B cell (primary cell): ENCODE results near the gene CD151. TPM values are rescaled to one million over a fixed set of nuclear protein-coding genes. Genes with fewer than 3 reads are reported as not detected.

ENCODE experiments used
- ATAC-seq: fragments of 200-7000 bp; cut with Tn5 transposase; one replicate; pipeline ENCODE4 v1.10.0; 2021; ENCODE audit warnings: low read depth, mild to moderate bottlenecking, moderate number of reproducible peaks, moderate library complexity
- CTCF ChIA-PET: fragments of 350-600 bp; sonication (Branson Sonifier 250); formaldehyde crosslinking; loops from one replicate; lab custom pipeline; 2021; ENCODE audit warnings: antibody characterized with exemption, inconsistent platforms; lab: Charles Lee
- POLR2A ChIA-PET: fragments of 350-600 bp; sonication (Branson Sonifier 250); formaldehyde crosslinking; loops from one replicate; lab custom pipeline; 2021; ENCODE audit warnings: antibody characterized with exemption; lab: Charles Lee
- DNase-seq: peaks from one replicate; pipeline ENCODE4 v3.0.0; 2013
- H2AFZ ChIP-seq: 2 replicates; pipeline ENCODE4 v1.6.1; 2012; ENCODE audit warnings: mild to moderate bottlenecking, low read depth, low read length; ENCODE audit not compliant: insufficient read depth, poor library complexity, severe bottlenecking
- H3K27ac ChIP-seq, 2 donors: 1 replicate in 1 of 2; 2 replicates in 1 of 2; pipeline ENCODE4 v1.5.1; 2012 to 2013; ENCODE audit warnings: low read length in 2 of 2, mild to moderate bottlenecking in 2 of 2, moderate library complexity in 1 of 2
- H3K27me3 ChIP-seq, 4 experiments: fragments of 200-600 bp in 1 of 4; sonication (generic) in 1 of 4; replicated peaks in 1 of 4; 1 replicate in 2 of 4; 2 replicates in 2 of 4; pipeline versions ENCODE4 v1.6.1 to v1.7.0; 2013 to 2016; ENCODE audit warnings: low read length in 3 of 4, mild to moderate bottlenecking in 2 of 4, mixed read lengths in 1 of 4, moderate library complexity in 1 of 4; ENCODE audit not compliant: insufficient read depth in 4 of 4, control insufficient read depth in 3 of 4; ENCODE audit errors: control extremely low read depth in 1 of 4
- H3K36me3 ChIP-seq, 2 experiments: replicated peaks in 1 of 2; 1 replicate in 1 of 2; 2 replicates in 1 of 2; pipeline versions ENCODE4 v1.6.1 to v1.7.1; 2013; ENCODE audit warnings: low read length in 1 of 2; ENCODE audit not compliant: insufficient read depth in 2 of 2, control insufficient read depth in 1 of 2; ENCODE audit errors: control extremely low read depth in 1 of 2, extremely low read depth in 1 of 2
- H3K4me1 ChIP-seq, 2 donors: fragments of 200-600 bp in 1 of 2; sonication (generic) in 1 of 2; 1 replicate in 1 of 2; 2 replicates in 1 of 2; pipeline versions ENCODE4 v1.5.1 to v1.6.1; 2013 to 2017; ENCODE audit warnings: low read length in 2 of 2; ENCODE audit not compliant: control insufficient read depth in 2 of 2, insufficient read depth in 2 of 2
- H3K4me2 ChIP-seq: replicated peaks from 2 replicates; pipeline ENCODE3; 2012; ENCODE audit warnings: mild to moderate bottlenecking, low read depth, low read length; ENCODE audit not compliant: poor library complexity, severe bottlenecking
- H3K4me3 ChIP-seq, 5 experiments: fragments of 200-600 bp in 1 of 5; sonication (generic) in 1 of 5; 1 replicate in 3 of 5; 2 replicates in 2 of 5; pipeline versions ENCODE4 v1.5.1 to v1.7.0; 2011 to 2016; ENCODE audit warnings: low read length in 4 of 5, mild to moderate bottlenecking in 4 of 5, low read depth in 2 of 5, control low read depth in 1 of 5, moderate library complexity in 1 of 5; ENCODE audit not compliant: insufficient read depth in 1 of 5; ENCODE audit errors: control extremely low read depth in 1 of 5, extremely low read depth in 1 of 5
- H3K79me2 ChIP-seq: fragments of 200-600 bp; sonication (generic); one replicate; pipeline ENCODE4 v1.6.0; 2016; ENCODE audit warnings: low read length; ENCODE audit not compliant: control insufficient read depth, insufficient read depth
- H3K9ac ChIP-seq: fragments of 200-600 bp; sonication (generic); 2 replicates; pipeline ENCODE4 v1.6.1; 2017; ENCODE audit warnings: mild to moderate bottlenecking, low read length, moderate library complexity
- H3K9me3 ChIP-seq, 3 donors: one replicate each; pipeline versions ENCODE4 v1.6.1 to v1.7.1; 2013; ENCODE audit warnings: low read length in 2 of 3; ENCODE audit not compliant: control insufficient read depth in 2 of 3, insufficient read depth in 1 of 3; ENCODE audit errors: control extremely low read depth in 1 of 3
- H4K20me1 ChIP-seq: 2 replicates; pipeline ENCODE4 v1.6.0; 2012; ENCODE audit warnings: mild to moderate bottlenecking, low read length; ENCODE audit not compliant: insufficient read depth, control insufficient read depth, poor library complexity, severe bottlenecking
- H3K27ac Mint-ChIP-seq: one replicate; pipeline ENCODE4 v1.8.0; 2021; ENCODE audit warnings: mixed read lengths
- H3K27me3 Mint-ChIP-seq: one replicate; pipeline ENCODE4 v1.8.0; 2021; ENCODE audit warnings: mixed read lengths
- H3K4me1 Mint-ChIP-seq: one replicate; pipeline ENCODE4 v1.8.0; 2021; ENCODE audit warnings: mixed read lengths
- H3K4me3 Mint-ChIP-seq: one replicate; pipeline ENCODE4 v1.8.0; 2021; ENCODE audit warnings: mixed read lengths
- H3K9me3 Mint-ChIP-seq: one replicate; pipeline ENCODE4 v1.8.0; 2022; ENCODE audit warnings: mixed read lengths; ENCODE audit not compliant: insufficient read depth
- EZH2 ChIP-seq: IDR thresholded peaks from 2 replicates; pipeline ENCODE4 v1.6.1; 2012; ENCODE audit warnings: borderline replicate concordance, low read depth, mild to moderate bottlenecking, moderate library complexity, low read length; ENCODE audit not compliant: insufficient read depth, poor library complexity, severe bottlenecking
- WGBS: methylation state at CpG from one replicate; pipeline ENCODE4 v1.1.5; 2013; ENCODE audit warnings: missing lambda C conversion rate; ENCODE audit not compliant: insufficient coverage; 5-methylcytosine and 5-hydroxymethylcytosine counted together
- intact Hi-C: fragments of 100-400 bp; cut with micrococcal nuclease; formaldehyde crosslinking; loops from one replicate; pipeline ENCODE4 v1.10.0; 2022
- polyA plus RNA-seq: library from polyadenylated mRNA; depleted of rRNA; stranded (reverse); fragments of >200 nt; gene quantifications from 2 replicates; pipeline ENCODE4 v1.2.3, GENCODE V29; 2012
- total RNA-seq, 2 donors: library from RNA; stranded (reverse); fragments of 120-200 nt in 1 of 2; gene quantifications; 1 replicate in 1 of 2; 2 replicates in 1 of 2; pipeline versions ENCODE4 v1.2.3 to v1.2.4, GENCODE V29; 2013 to 2022
- TF ChIP-seq, protein P1 (sequence below): fragments of 200-600 bp; IDR thresholded peaks from one replicate; pipeline ENCODE4 v1.8.0; 2022; ENCODE audit warnings: antibody characterized with exemption, mild to moderate bottlenecking

CD151 gene
- total and polyA plus RNA-seq, 2 donors (not counting 1 experiment from before 2014, with no cell fraction given): 24.4 to 25.5 TPM

GRCh38 chr11:790721-791564 lies 41.8 kb upstream of the CD151 start:
- DNase-seq: no peak
- Histone ChIP-seq H3K9ac (no peak overlapping the region), H3K27me3 (peaks cover 0 to 24% (median 5%) of the 10 kb centered on the region in 4 experiments), H3K4me3 (no peak overlapping the region), H3K27ac (no peak overlapping the region), H3K9me3 (peaks cover 0 to 3% (median 0%) of the 10 kb centered on the region in 3 donors), H3K79me2 (peaks cover 25% of the 10 kb centered on the region), H2AFZ (no peak overlapping the region), H3K4me1 (peaks cover 18 to 31% of the 10 kb centered on the region in 2 donors), H3K36me3 (peaks cover 0 to 7% of the 10 kb centered on the region in 2 experiments), H3K4me2 (no peak overlapping the region), H4K20me1 (peaks cover 54% of the 10 kb centered on the region)
- no peaks in the 10 kb centered on the region for H3K27me3 Mint-ChIP-seq
- intact Hi-C loops: loop anchor here (10.0 kb wide), 1 partner anchor 336 kb away; the partner anchor contains the start of gene PTDSS2
- CTCF ChIA-PET: no interaction called here
- 91% methylated on average over 14 of the region's 18 CpGs for WGBS
- H3K27ac Mint-ChIP-seq: no peak overlapping the region
- H3K4me3 Mint-ChIP-seq: no peak overlapping the region
- no peaks in the 10 kb centered on the region for H3K9me3 Mint-ChIP-seq
- ATAC-seq: no peak
- H3K4me1 Mint-ChIP-seq: peaks cover 7% of the 10 kb centered on the region
- TF ChIP-seq, protein P1, sequence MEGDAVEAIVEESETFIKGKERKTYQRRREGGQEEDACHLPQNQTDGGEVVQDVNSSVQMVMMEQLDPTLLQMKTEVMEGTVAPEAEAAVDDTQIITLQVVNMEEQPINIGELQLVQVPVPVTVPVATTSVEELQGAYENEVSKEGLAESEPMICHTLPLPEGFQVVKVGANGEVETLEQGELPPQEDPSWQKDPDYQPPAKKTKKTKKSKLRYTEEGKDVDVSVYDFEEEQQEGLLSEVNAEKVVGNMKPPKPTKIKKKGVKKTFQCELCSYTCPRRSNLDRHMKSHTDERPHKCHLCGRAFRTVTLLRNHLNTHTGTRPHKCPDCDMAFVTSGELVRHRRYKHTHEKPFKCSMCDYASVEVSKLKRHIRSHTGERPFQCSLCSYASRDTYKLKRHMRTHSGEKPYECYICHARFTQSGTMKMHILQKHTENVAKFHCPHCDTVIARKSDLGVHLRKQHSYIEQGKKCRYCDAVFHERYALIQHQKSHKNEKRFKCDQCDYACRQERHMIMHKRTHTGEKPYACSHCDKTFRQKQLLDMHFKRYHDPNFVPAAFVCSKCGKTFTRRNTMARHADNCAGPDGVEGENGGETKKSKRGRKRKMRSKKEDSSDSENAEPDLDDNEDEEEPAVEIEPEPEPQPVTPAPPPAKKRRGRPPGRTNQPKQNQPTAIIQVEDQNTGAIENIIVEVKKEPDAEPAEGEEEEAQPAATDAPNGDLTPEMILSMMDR: no peak
- TF ChIP-seq EZH2: no peak
- POLR2A ChIA-PET: interaction anchor here (0.6 kb wide), 1 partner anchor 48 kb away, joined by 5 read pairs; no protein-coding TSS in a partner anchor
